ENCODE data around the gene DEPDC1B. TPM values are rescaled to one million over a fixed set of nuclear protein-coding genes. Genes with fewer than 3 reads are reported as not detected.

DEPDC1B gene
- total and polyA plus RNA-seq, 2 of the 8 experiments (the other 6 are each of a cell fraction or from before 2014, with no cell fraction given), result 30.8 to 67.4 TPM

GRCh38 chr5:60744682-60745081, 44.7 kb upstream of the DEPDC1B start (continued):
- TF ChIP-seq CHD2 (IDR thresholded peaks at IDR 0.05; ENCODE audit: low read length) (no peak), CHD7 (IDR thresholded peaks at IDR 0.05; ENCODE audit: insufficient replicate concordance, low read length) (no peak), CHD1 (IDR thresholded peaks at IDR 0.05; ENCODE audit: low read depth, low read length) (no peak), SAP30 (IDR thresholded peaks at IDR 0.05; ENCODE audit: insufficient read depth, insufficient replicate concordance, low read length) (no peak), RFX5 (IDR thresholded peaks at IDR 0.05; ENCODE audit: borderline replicate concordance, low read depth, low read length) (no peak), SP4 (IDR thresholded peaks at IDR 0.05; ENCODE audit: low read length) (no peak), SIRT6 (IDR thresholded peaks at IDR 0.05; ENCODE audit: low read length) (no peak), PHF8 (conservative IDR thresholded peaks at IDR 0.05; ENCODE audit: low read depth, low read length) (no peak), NRF1 (IDR thresholded peaks at IDR 0.05; ENCODE audit: low read depth, low read length) (no peak)

Data from H1 (cell line).